Measurements from ENCODE around the gene TARS3. TPM values are rescaled to one million over a fixed set of nuclear protein-coding genes. Genes with fewer than 3 reads are reported as not detected.

Gene TARS3
- total and polyA plus RNA-seq, 2 donors (not counting 3 experiments of a cell fraction or from before 2014, with no cell fraction given), result 0.91 to 8.2 TPM

DNA sequence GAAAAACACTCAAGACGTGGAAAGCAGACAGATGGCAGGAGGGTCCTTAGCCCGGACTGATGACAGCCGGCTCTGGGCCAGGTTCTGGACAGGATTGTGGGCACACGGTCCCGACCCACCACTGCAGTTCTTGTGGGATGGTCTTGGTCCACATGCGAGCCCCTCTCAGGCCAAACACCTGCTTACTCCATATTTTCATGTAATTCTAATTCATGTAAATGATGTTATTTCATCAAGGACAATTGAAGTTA is 104.7 kb downstream of the TARS3 start:
- Histone ChIP-seq H3K36me3 (ENCODE audit: control insufficient read depth in 2 of 2, extremely low read depth in 1 of 2, insufficient read depth in 2 of 2, low read length in 2 of 2) (no peaks in the 10 kb centered on the region), H3K9ac (replicated peaks; ENCODE audit: extremely low read depth, insufficient read depth, low read length) (no peak overlapping the region), H3K79me2 (ENCODE audit: control insufficient read depth, insufficient read depth, low read length) (no peaks in the 10 kb centered on the region), H3K9me3 (replicated peaks; ENCODE audit: control insufficient read depth, insufficient read depth, low read length) (no peaks in the 10 kb centered on the region), H3K9me1 (replicated peaks; ENCODE audit: control insufficient read depth, extremely low read depth, insufficient read depth, low read length) (no peaks in the 10 kb centered on the region), H4K20me1 (replicated peaks; ENCODE audit: control insufficient read depth, extremely low read depth, insufficient read depth, low read length) (no peaks in the 10 kb centered on the region), H3K4me3 (replicated peaks in 1 of 3; ENCODE audit: insufficient read depth in 1 of 3, low read depth in 1 of 3, low read length in 3 of 3) (no peak overlapping the region), H3K4me2 (ENCODE audit: insufficient read depth, low read length) (no peak overlapping the region), H3K4me1 (ENCODE audit: control insufficient read depth, extremely low read depth, insufficient read depth, low read length) (no peaks in the 10 kb centered on the region), H3K27me3 (ENCODE audit: control insufficient read depth in 2 of 2, insufficient read depth in 2 of 2, low read length in 2 of 2) (no peaks in the 10 kb centered on the region), H3K27ac (ENCODE audit: insufficient read depth, low read depth, low read length) (no peak overlapping the region), H2AFZ (ENCODE audit: low read depth, low read length) (no peak overlapping the region)
- intact Hi-C loops (cut with micrococcal nuclease) (no loop called here), dilution Hi-C loops (cut with MboI; ENCODE audit: extremely low pct_ligation_motif_present, low sequenced_read_pairs) (no loop called here)
- no peak for FAIRE-seq
- ChIA-PET CTCF (no interaction called here), POLR2A (no interaction called here)
- BruUV-seq (replicated peaks), result no TSS peak
- no peak for TF ChIP-seq FOS (IDR thresholded peaks at IDR 0.05; ENCODE audit: borderline replicate concordance, insufficient read depth, low read length)
- no peak for DNase-seq (ENCODE audit: low read depth, low spot score)

DNA sequence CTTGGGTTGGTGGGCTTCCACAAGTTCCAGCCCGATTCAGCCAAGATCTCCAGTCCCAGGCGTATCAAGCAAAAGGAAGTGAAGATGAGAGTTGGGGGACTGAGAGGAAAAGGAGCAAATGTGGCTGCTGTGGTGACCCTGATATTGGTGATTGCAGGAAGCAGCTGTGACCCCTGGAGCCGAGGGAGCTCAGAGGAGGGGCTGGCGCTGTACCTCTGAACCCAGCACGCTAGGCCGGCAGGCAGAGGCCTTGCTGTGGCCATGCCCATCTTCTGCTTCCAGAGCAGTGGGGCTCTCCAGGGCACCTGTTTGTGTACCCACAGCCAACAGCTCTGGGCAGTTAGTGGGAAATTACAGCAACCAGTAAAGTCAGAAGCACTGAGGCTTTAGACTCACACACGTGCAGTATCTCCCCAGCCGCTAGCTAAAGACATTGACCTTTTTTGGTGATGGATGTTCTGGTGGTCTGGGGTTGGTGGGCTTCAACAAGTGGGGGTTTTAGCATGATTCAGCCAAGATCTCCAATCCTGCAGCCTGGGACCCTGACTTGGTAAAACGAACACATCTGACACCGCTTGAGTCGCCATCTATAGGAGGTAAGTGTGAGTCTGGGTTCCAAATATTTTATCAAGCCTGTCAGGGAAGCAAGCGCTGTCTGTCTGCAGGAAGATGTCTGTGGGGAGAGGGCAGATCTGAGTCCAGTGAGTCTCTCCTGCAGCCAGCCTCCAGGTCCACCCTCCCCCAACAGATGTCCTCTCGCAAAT is 105.2 kb downstream of the TARS3 start:
- no peak overlapping the region for H2AFZ ChIP-seq (ENCODE audit: low read depth, low read length)
- H3K79me2 ChIP-seq (ENCODE audit: control insufficient read depth, insufficient read depth, low read length), result no peaks in the 10 kb centered on the region
- no peaks in the 10 kb centered on the region for H3K4me1 ChIP-seq (ENCODE audit: control insufficient read depth, extremely low read depth, insufficient read depth, low read length)
- H3K9ac ChIP-seq (replicated peaks; ENCODE audit: extremely low read depth, insufficient read depth, low read length), result no peak overlapping the region
- no peaks in the 10 kb centered on the region for H3K9me1 ChIP-seq (replicated peaks; ENCODE audit: control insufficient read depth, extremely low read depth, insufficient read depth, low read length)
- H3K27ac ChIP-seq (ENCODE audit: insufficient read depth, low read depth, low read length), result no peak overlapping the region
- no peaks in the 10 kb centered on the region for H4K20me1 ChIP-seq (replicated peaks; ENCODE audit: control insufficient read depth, extremely low read depth, insufficient read depth, low read length)
- DNase-seq (ENCODE audit: low read depth, low spot score) (peak; percentile 14), FAIRE-seq (no peak)
- H3K4me3 ChIP-seq (replicated peaks in 1 of 3; ENCODE audit: insufficient read depth in 1 of 3, low read depth in 1 of 3, low read length in 3 of 3), result no peak overlapping the region
- no peaks in the 10 kb centered on the region for H3K27me3 ChIP-seq (ENCODE audit: control insufficient read depth in 2 of 2, insufficient read depth in 2 of 2, low read length in 2 of 2)
- CTCF ChIA-PET, result interaction anchor here (1.4 kb wide), 1 partner anchor 21 kb away, joined by 4 read pairs; no protein-coding TSS in a partner anchor
- H3K36me3 ChIP-seq (ENCODE audit: control insufficient read depth in 2 of 2, extremely low read depth in 1 of 2, insufficient read depth in 2 of 2, low read length in 2 of 2), result no peaks in the 10 kb centered on the region
- POLR2A ChIA-PET, result no interaction called here
- dilution Hi-C loops (cut with MboI; ENCODE audit: extremely low pct_ligation_motif_present, low sequenced_read_pairs) (no loop called here), intact Hi-C loops (cut with micrococcal nuclease) (no loop called here)
- no TSS peak for BruUV-seq (replicated peaks)
- no peak overlapping the region for H3K4me2 ChIP-seq (ENCODE audit: insufficient read depth, low read length)
- TF ChIP-seq, protein P1, sequence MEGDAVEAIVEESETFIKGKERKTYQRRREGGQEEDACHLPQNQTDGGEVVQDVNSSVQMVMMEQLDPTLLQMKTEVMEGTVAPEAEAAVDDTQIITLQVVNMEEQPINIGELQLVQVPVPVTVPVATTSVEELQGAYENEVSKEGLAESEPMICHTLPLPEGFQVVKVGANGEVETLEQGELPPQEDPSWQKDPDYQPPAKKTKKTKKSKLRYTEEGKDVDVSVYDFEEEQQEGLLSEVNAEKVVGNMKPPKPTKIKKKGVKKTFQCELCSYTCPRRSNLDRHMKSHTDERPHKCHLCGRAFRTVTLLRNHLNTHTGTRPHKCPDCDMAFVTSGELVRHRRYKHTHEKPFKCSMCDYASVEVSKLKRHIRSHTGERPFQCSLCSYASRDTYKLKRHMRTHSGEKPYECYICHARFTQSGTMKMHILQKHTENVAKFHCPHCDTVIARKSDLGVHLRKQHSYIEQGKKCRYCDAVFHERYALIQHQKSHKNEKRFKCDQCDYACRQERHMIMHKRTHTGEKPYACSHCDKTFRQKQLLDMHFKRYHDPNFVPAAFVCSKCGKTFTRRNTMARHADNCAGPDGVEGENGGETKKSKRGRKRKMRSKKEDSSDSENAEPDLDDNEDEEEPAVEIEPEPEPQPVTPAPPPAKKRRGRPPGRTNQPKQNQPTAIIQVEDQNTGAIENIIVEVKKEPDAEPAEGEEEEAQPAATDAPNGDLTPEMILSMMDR (IDR thresholded peaks at IDR 0.05; ENCODE audit: extremely low read depth in 1 of 2, insufficient read depth in 1 of 2, low read depth in 1 of 2, low read length in 2 of 2), result no peak
- TF ChIP-seq JUN (IDR thresholded peaks at IDR 0.05; ENCODE audit: borderline replicate concordance, insufficient read depth, insufficient read length, low read depth) (no peak), GATA2 (IDR thresholded peaks at IDR 0.05; ENCODE audit: insufficient read depth, insufficient read length, low read depth, low read length) (no peak), MYC (IDR thresholded peaks at IDR 0.05; ENCODE audit: low read depth, low read length) (no peak), FOS (IDR thresholded peaks at IDR 0.05; ENCODE audit: borderline replicate concordance, insufficient read depth, low read length) (no peak), POLR2AphosphoS5 (IDR thresholded peaks at IDR 0.05; ENCODE audit: insufficient read depth, low read depth, low read length) (no peak), EZH2 (IDR thresholded peaks at IDR 0.05; ENCODE audit: borderline replicate concordance, low read depth, low read length, severe bottlenecking) (no peak)
- TF ChIP-seq, protein P2, sequence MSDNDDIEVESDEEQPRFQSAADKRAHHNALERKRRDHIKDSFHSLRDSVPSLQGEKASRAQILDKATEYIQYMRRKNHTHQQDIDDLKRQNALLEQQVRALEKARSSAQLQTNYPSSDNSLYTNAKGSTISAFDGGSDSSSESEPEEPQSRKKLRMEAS (IDR thresholded peaks at IDR 0.05; ENCODE audit: insufficient read depth, insufficient read length), result no peak
- no peaks in the 10 kb centered on the region for H3K9me3 ChIP-seq (replicated peaks; ENCODE audit: control insufficient read depth, insufficient read depth, low read length)
